ENCODE data around the gene MRPS26. TPM values are rescaled to one million over a fixed set of nuclear protein-coding genes. Genes with fewer than 3 reads are reported as not detected.

The MRPS26 gene
- total RNA-seq, 1 donor from 2014 or later, result 80.7 TPM

GRCh38 chr20:3084986-3085360 lies 39.1 kb downstream of the MRPS26 start:
- no peaks in the 10 kb centered on the region for H3K36me3 Mint-ChIP-seq (ENCODE audit: low read depth)
- H3K4me3 Mint-ChIP-seq, result no peak overlapping the region
- TF ChIP-seq, protein P1, sequence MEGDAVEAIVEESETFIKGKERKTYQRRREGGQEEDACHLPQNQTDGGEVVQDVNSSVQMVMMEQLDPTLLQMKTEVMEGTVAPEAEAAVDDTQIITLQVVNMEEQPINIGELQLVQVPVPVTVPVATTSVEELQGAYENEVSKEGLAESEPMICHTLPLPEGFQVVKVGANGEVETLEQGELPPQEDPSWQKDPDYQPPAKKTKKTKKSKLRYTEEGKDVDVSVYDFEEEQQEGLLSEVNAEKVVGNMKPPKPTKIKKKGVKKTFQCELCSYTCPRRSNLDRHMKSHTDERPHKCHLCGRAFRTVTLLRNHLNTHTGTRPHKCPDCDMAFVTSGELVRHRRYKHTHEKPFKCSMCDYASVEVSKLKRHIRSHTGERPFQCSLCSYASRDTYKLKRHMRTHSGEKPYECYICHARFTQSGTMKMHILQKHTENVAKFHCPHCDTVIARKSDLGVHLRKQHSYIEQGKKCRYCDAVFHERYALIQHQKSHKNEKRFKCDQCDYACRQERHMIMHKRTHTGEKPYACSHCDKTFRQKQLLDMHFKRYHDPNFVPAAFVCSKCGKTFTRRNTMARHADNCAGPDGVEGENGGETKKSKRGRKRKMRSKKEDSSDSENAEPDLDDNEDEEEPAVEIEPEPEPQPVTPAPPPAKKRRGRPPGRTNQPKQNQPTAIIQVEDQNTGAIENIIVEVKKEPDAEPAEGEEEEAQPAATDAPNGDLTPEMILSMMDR (conservative IDR thresholded peaks at IDR 0.05), result no peak
- H3K27ac Mint-ChIP-seq (ENCODE audit: unreplicated experiment), result no peak overlapping the region
- H3K9me3 Mint-ChIP-seq, result no peaks in the 10 kb centered on the region
- DNase-seq (ENCODE audit: low read depth, low spot score), result no peak
- H3K4me1 Mint-ChIP-seq, result no peaks in the 10 kb centered on the region
- peaks cover 59% of the 10 kb centered on the region for H3K27me3 Mint-ChIP-seq (ENCODE audit: low read depth)

- Mint-ChIP-seq H3K27me3 (ENCODE audit: low read depth) (peaks cover 58% of the 10 kb centered on the region), H3K9me3 (no peaks in the 10 kb centered on the region), H3K36me3 (ENCODE audit: low read depth) (no peaks in the 10 kb centered on the region), H3K27ac (ENCODE audit: unreplicated experiment) (no peak overlapping the region), H3K4me1 (no peaks in the 10 kb centered on the region), H3K4me3 (no peak overlapping the region)
- TF ChIP-seq, protein P1 (conservative IDR thresholded peaks at IDR 0.05), result no peak
- DNase-seq (ENCODE audit: low read depth, low spot score), result no peak
These were observed 39.8 kb downstream of the MRPS26 start for GRCh38 chr20:3085571-3086072.

DNA sequence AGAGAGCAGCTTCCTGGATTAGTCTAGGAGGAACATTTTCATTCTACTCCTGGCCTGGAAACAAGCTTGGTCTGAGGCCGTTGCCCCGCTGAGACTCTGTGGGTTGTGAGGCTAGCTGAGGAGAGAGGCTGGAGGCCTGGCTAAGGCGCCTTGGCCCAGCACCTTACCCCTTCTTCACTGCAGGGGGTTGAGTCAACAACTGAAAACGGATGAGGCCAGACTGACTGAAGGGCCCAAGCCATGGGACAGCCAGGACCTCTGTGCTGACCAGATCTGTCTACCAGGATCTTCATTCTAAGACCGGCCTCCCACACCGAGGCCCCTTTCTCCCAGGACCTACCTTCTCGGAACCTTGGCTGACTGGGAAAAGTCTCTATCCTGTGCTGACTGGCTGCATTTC lies 42.2 kb downstream of the MRPS26 start:
- H3K36me3 Mint-ChIP-seq (ENCODE audit: low read depth), result no peaks in the 10 kb centered on the region
- no peaks in the 10 kb centered on the region for H3K9me3 Mint-ChIP-seq
- no peak for DNase-seq (ENCODE audit: low read depth, low spot score)
- H3K27ac Mint-ChIP-seq (ENCODE audit: unreplicated experiment), result no peak overlapping the region
- TF ChIP-seq, protein P1 (conservative IDR thresholded peaks at IDR 0.05), result no peak
- peaks cover 50% of the 10 kb centered on the region for H3K27me3 Mint-ChIP-seq (ENCODE audit: low read depth)
- no peaks in the 10 kb centered on the region for H3K4me1 Mint-ChIP-seq
- no peak overlapping the region for H3K4me3 Mint-ChIP-seq

- TF ChIP-seq, protein P1 (conservative IDR thresholded peaks at IDR 0.05), result no peak
- Mint-ChIP-seq H3K36me3 (ENCODE audit: low read depth) (no peaks in the 10 kb centered on the region), H3K9me3 (no peaks in the 10 kb centered on the region), H3K4me3 (no peak overlapping the region), H3K4me1 (no peaks in the 10 kb centered on the region), H3K27ac (ENCODE audit: unreplicated experiment) (no peak overlapping the region), H3K27me3 (ENCODE audit: low read depth) (peaks cover 30% of the 10 kb centered on the region)
- DNase-seq (ENCODE audit: low read depth, low spot score), result no peak
These were observed 44.7 kb downstream of the MRPS26 start for GRCh38 chr20:3090565-3090964.

- Mint-ChIP-seq H3K9me3 (no peaks in the 10 kb centered on the region), H3K27me3 (ENCODE audit: low read depth) (peaks cover 27% of the 10 kb centered on the region), H3K4me1 (no peaks in the 10 kb centered on the region), H3K27ac (ENCODE audit: unreplicated experiment) (no peak overlapping the region), H3K36me3 (ENCODE audit: low read depth) (no peaks in the 10 kb centered on the region), H3K4me3 (no peak overlapping the region)
- DNase-seq (ENCODE audit: low read depth, low spot score), result no peak
- TF ChIP-seq, protein P1 (conservative IDR thresholded peaks at IDR 0.05), result no peak
These were observed 46.9 kb downstream of the MRPS26 start for GRCh38 chr20:3092611-3093379.
